Stimulated activated CD8-positive, alpha-beta memory T cell treated with anti-CD3 and anti-CD28 coated beads, Interleukin-12 subunit alpha, Interleukin-12 subunit beta, amount 100 ng/mL, for 4 hours (primary cell): ENCODE results near the gene AKAP10.
"Not testable (repeated sequence)": the region's sequence is repeated elsewhere in the genome, so short reads cannot be mapped to it uniquely, and the experiment has no call there.

Experiments used
- DNase-seq: peaks from one replicate; pipeline ENCODE4 v3.0.0-alpha.2; 2020; ENCODE audit warnings: low read depth

AKAP10 gene

DNA sequence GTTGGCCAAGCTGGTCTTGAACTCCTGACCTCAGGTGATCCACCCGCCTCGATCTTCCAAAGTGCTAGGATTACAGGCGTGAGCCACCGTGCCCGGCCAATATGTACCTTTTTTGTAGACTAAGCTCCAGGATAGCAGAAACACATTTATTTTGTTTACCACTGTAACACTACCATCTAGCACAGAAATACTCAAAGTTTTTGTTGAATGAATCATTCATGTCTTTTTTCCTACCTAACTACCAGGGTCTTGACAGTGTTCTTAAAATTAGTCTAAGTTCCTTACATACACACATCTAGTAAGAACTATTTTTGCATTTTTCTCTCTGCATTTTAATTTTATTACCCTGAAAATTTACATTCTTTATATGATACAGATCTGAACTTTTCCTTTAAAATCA, 44.4 kb downstream of the AKAP10 start:
- DNase-seq: no peak

GRCh38 chr17:19928299-19928698, 49.3 kb downstream of the AKAP10 start:
- no peak for DNase-seq

GRCh38 chr17:19915245-19915978, 62.2 kb downstream of the AKAP10 start:
- no peak for DNase-seq

- no peak for DNase-seq
Measured at GRCh38 chr17:19911033-19911432, 66.6 kb downstream of the AKAP10 start.

GRCh38 chr17:19909139-19909538, 68.5 kb downstream of the AKAP10 start:
- no peak for DNase-seq

DNA sequence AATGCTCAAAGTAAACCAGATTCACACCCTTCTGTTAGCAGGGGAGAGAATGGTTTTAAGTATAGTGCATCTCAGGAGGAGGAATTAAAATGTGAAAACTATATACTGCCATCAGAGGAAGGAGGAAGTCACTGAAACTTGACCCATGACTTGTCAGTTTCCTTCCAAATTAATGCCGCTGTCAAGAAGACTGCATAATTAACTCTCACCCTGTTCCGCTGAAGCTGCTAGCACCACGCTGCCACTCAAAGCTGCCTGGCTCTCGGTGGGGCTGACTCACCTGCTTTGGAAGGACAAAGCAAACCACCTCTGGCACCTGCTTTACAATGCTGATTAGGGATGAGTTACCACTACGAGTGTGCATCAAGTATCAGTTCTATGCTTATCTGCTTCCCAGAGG, 72.1 kb downstream of the AKAP10 start:
- no peak for DNase-seq

DNA sequence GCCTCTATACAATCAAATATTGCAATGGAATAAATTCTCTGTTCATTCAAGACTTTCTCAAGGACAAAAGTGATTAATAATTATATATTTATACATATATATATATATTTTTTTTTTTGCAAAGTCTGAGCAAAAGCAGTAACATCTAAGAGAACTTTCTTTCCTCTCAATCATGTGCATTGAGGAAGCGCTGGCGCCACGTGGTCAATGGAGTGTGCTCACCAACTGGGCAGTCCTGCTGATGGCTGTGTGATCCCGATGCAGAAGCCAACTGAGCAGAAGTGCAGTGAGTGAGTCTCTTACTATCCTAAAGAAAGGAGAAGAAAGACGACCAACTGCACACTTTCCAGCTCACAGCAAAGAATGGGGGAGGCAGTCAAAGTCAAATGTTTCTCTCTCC, 72.7 kb downstream of the AKAP10 start:
- no peak for DNase-seq

GRCh38 chr17:19904412-19904811, 73.2 kb downstream of the AKAP10 start:
- no peak for DNase-seq

- no peak for DNase-seq
Measured at GRCh38 chr17:19900809-19901208, 76.8 kb downstream of the AKAP10 start.

DNA sequence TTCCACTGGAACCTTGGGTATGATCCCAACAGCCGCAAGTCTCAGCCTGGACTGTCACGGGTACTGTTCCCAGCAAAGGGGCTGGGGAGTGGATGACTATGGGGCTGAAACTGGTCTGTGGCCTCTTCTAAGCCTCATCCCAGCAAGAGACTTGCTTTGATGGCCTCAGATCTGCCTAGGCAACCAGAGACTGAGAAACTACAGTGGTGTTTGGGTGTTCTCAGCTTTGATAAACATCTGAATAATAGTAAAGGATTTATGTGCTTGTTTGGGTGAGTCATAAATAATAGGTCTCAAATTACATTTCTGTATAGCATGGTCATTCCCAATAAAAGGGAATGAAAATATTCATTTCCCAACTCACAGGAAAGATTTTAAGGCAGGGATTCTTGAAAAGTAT, 79.7 kb downstream of the AKAP10 start:
- DNase-seq: no peak

DNA sequence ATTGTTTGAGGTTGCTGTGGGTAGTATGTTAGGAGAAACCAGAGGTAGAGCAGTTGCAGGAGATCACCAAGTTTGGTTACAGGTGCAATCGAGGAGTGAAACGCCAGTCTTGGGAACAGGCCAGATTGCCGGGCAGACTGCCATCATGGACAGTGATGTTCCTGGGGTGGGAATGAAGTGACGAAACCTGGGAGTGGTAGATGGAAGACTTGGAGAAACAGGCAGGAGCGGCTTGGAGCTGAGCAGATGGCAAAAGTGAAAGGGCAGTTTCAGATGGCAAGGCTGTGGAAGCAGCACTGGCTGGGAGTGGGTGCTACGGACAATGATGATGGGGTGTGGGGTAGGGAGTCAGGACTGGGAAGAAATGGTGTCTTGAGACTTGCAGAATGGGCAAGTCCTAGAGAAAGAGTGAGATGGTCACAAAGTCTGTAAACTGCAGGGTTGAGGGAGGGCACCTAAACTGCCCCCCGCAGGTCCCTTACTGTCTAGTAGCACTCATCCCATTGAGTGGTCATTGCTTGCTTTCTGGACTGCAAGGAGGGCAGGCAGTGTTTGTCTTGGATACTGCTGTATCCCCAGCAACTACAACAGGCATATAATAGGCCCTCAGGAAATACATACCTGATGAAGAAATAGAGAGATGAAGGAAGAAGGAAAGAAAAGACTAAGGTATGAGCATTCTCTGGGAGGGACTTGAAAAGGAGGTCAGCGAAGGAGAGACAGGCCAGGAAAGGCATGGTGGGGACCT, 80.4 kb downstream of the AKAP10 start:
- no peak for DNase-seq

DNA sequence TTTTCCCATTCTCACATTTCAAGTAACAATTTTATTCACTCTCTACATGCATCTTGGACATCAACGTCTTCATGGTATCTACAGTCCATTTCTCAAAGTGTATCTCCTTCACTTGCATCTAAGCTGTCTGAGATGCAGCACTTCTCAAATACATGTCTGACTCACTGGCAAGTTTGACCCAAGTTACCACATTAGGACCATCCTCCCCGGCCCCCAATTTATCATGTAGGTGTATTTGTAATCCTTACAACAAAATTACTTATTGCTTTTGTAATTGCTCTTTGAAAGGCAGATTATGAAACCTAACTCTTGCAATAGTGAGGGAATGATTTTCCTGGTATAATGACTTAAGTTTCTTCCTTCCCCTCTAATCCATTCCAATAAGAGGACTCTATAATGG, 80.9 kb downstream of the AKAP10 start:
- DNase-seq: no peak

- not testable (repeated sequence) for DNase-seq
Measured at GRCh38 chr17:19890554-19890953, 87.1 kb downstream of the AKAP10 start.

DNA sequence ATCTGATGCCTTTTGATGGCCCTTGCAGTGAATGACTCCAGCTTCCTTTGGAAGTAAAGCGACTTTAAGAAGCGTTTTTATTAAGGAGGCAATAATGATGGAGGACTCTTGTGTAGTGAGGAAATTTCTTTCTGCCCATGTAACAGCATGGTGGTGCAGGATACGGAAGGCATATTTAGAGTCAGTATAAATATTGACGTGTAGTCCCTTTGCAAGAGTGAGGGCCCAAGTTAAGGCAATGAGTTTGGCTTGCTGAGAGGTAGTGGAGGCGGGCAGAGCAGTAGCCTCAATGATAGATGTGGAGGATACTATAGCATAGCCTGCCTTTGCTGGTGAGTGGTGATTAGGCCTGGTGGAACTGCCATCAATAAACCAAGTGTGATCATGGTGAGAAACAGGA, 87.6 kb downstream of the AKAP10 start:
- DNase-seq: not testable (repeated sequence)

GRCh38 chr17:19886116-19886515, 91.5 kb downstream of the AKAP10 start:
- no peak for DNase-seq

GRCh38 chr17:19883537-19884215, 94.0 kb downstream of the AKAP10 start:
- no peak for DNase-seq

- no peak for DNase-seq
Measured at GRCh38 chr17:19880393-19880792, 97.2 kb downstream of the AKAP10 start.

- no peak for DNase-seq
Measured at GRCh38 chr17:19877364-19877945, 100.2 kb downstream of the AKAP10 start.

DNA sequence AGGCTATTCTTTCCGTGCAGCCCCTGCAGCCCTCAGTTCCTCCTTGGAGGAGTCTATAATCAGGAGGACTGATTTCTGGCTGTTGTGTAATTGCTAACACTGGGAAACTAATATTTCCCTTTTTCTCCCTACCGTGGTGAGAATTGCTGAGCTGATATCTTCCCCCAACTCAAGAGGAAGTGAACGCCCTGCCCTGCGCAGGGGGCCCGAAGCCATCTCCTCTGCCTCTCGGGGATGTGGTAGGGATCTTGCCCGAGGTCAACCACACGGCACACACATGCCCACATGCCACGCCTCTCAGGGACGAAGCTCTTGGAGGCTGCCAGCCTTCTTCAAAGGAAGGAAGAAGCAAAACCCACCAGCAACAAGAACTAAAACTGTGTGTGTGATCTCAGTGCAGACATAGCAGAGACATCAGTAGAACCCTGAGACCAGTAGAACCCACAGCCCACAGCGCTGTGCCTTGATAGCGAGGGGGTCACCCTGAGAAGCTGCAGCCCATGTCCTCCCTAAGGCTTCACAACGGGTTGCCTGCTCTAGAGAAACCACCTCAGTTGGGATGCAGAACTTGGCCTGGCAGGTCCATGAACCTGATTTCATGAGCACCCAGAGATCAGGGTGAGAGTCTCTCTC, 101.0 kb downstream of the AKAP10 start:
- no peak for DNase-seq

DNA sequence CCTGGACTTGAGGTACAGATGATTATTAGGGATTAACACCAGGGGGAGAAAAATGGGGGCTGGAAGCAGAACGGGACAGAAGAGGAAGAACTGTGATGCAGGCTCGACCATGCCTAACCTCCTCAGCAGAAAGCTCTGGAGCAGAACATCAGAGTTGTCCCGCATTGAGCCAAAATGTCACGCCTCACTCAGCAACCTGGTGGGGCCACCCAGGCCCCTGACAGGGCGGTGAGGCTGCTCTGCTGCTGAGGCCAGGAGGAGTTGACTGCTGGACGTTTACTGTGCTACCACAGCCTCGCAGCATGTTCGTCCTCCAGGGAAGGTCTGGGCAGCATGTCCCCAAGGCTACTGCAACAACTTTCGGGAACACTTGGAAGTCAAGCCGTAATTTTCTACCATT, 103.4 kb downstream of the AKAP10 start:
- no peak for DNase-seq

DNA sequence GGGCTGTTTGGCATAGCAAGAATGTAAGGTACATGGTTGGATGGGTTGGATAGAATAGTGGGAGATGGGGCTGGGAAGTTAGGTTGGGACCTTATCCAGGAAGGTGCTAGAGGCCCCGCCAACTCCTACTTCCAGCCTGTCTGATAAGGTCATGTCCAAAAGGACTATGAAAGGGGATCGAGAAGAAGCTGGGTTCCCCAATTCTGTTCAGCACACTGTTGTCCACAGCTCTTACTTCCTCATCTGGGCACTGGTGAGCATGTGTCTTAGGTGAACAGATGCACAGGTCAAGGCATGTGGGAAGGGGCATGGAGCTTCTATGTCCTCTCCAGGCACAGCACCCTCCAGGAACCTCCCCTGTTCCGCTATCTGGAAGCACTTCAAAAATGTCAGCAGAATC, 104.3 kb downstream of the AKAP10 start:
- DNase-seq: no peak

GRCh38 chr17:19868079-19868395, 109.6 kb downstream of the AKAP10 start:
- no peak for DNase-seq
